Panc1 (cell line): Measurements from ENCODE around the gene C20orf202.

Experiments used
- POLR2AphosphoS5 ChIP-seq: IDR thresholded peaks from 2 replicates; pipeline ENCODE4 v1.6.1; 2012; ENCODE audit warnings: mild to moderate bottlenecking, low read depth, low read length, moderate library complexity
- SIN3A ChIP-seq: IDR thresholded peaks from 2 replicates; pipeline ENCODE4 v1.6.1; 2012; ENCODE audit warnings: low read depth, mild to moderate bottlenecking, low read length, moderate library complexity, borderline replicate concordance; ENCODE audit not compliant: insufficient read depth
- TCF7L2 ChIP-seq: IDR thresholded peaks from 2 replicates; pipeline ENCODE4 v1.6.1; 2011; ENCODE audit warnings: mild to moderate bottlenecking, low read depth, low read length, inconsistent platforms
- TF ChIP-seq, protein P1 (sequence below): fragments of 450-650 bp; IDR thresholded peaks from 2 replicates; pipeline ENCODE4 v1.5.1; 2017; ENCODE audit warnings: mild to moderate bottlenecking
- TF ChIP-seq, protein P2 (sequence below), 2 experiments: IDR thresholded peaks; 2 replicates each; pipeline ENCODE4 v1.6.1; 2011 to 2012; ENCODE audit warnings: low read depth in 2 of 2, control low read depth in 1 of 2, low read length in 1 of 2, mild to moderate bottlenecking in 1 of 2, moderate library complexity in 1 of 2; ENCODE audit not compliant: insufficient read depth in 1 of 2

DNA sequence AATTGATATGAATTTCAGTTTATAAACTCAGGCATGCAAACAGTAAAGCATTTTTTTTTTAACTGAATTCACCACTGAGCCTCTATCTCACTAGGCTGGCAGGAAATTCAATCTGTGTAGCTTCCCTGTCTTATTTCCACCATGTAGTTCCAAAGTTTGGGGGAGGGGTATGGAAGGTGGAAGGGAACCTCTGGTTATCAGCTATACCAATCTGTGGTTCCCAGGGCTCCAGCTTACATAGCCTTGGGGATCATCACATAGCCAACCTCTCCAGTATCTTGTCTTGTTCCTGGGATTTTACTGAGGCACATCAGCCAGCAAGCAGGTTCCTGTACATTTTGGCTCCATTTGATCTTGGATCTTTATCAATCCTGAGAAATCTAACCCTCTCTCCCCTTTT, 38.2 kb downstream of the C20orf202 start:
- TF ChIP-seq, protein P1, sequence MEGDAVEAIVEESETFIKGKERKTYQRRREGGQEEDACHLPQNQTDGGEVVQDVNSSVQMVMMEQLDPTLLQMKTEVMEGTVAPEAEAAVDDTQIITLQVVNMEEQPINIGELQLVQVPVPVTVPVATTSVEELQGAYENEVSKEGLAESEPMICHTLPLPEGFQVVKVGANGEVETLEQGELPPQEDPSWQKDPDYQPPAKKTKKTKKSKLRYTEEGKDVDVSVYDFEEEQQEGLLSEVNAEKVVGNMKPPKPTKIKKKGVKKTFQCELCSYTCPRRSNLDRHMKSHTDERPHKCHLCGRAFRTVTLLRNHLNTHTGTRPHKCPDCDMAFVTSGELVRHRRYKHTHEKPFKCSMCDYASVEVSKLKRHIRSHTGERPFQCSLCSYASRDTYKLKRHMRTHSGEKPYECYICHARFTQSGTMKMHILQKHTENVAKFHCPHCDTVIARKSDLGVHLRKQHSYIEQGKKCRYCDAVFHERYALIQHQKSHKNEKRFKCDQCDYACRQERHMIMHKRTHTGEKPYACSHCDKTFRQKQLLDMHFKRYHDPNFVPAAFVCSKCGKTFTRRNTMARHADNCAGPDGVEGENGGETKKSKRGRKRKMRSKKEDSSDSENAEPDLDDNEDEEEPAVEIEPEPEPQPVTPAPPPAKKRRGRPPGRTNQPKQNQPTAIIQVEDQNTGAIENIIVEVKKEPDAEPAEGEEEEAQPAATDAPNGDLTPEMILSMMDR, result no peak
- TF ChIP-seq POLR2AphosphoS5 (no peak), SIN3A (no peak), TCF7L2 (no peak)
- TF ChIP-seq, protein P2, sequence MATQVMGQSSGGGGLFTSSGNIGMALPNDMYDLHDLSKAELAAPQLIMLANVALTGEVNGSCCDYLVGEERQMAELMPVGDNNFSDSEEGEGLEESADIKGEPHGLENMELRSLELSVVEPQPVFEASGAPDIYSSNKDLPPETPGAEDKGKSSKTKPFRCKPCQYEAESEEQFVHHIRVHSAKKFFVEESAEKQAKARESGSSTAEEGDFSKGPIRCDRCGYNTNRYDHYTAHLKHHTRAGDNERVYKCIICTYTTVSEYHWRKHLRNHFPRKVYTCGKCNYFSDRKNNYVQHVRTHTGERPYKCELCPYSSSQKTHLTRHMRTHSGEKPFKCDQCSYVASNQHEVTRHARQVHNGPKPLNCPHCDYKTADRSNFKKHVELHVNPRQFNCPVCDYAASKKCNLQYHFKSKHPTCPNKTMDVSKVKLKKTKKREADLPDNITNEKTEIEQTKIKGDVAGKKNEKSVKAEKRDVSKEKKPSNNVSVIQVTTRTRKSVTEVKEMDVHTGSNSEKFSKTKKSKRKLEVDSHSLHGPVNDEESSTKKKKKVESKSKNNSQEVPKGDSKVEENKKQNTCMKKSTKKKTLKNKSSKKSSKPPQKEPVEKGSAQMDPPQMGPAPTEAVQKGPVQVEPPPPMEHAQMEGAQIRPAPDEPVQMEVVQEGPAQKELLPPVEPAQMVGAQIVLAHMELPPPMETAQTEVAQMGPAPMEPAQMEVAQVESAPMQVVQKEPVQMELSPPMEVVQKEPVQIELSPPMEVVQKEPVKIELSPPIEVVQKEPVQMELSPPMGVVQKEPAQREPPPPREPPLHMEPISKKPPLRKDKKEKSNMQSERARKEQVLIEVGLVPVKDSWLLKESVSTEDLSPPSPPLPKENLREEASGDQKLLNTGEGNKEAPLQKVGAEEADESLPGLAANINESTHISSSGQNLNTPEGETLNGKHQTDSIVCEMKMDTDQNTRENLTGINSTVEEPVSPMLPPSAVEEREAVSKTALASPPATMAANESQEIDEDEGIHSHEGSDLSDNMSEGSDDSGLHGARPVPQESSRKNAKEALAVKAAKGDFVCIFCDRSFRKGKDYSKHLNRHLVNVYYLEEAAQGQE (IDR thresholded peaks at IDR 0.05; ENCODE audit: insufficient read depth in 1 of 2, low read depth in 2 of 2, low read length in 1 of 2), result no peak
